ENCODE data around the gene CYP4A22. TPM values are rescaled to one million over a fixed set of nuclear protein-coding genes. Genes with fewer than 3 reads are reported as not detected.
"Not testable (repeated sequence)": the region's sequence is repeated elsewhere in the genome, so short reads cannot be mapped to it uniquely, and the experiment has no call there.

Gene CYP4A22
- total and polyA plus RNA-seq, 2 of the 4 experiments (the other 2 are of a cell fraction), result not detected

DNA sequence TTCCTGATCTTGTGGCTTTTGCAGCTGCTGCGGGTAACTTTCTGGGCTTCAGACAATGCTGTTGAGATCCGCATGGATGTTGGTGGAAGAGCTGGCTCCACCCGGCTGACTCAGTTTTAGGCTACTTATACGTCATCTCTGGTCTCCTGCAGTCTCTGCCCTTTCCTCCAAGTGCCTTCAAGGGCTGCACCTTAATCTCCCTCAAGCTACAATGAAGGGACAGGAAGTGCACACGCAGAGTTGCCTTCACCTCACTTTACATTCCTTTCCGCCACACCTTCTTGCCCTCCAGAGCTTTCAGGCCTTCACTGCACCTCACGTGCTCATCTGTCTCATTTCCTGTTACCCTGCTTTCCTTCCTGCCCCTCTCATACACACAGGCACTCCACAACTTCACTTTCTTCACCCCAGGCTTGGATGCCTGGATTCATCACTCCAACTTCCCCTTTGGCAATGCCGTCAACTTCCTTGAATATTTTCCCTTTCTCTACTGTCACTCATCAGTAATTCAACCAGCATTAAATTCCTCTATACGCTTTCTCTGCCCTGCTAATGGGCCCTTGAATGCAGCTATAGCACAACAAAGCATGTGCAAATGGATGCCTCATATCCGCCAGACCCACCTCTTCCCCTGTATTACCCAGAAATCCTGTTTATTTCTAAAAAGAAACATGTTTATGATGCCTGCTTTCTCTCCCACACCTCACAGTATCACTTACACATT is 29.2 kb upstream of the CYP4A22 start:
- POLR2A ChIA-PET (ENCODE audit: unreplicated experiment); H3K4me2 ChIP-seq (ENCODE audit: low read depth, low read length); H3K56ac ChIP-seq (ENCODE audit: extremely low read depth, insufficient read depth, low read length); intact Hi-C loops (cut with micrococcal nuclease); in situ Hi-C loops (cut with MboI; ENCODE audit: low sequenced_read_pairs); H4K91ac ChIP-seq (ENCODE audit: insufficient read depth, low read depth, low read length); H3K27ac ChIP-seq (ENCODE audit: insufficient read depth, low read length); H2BK15ac ChIP-seq (ENCODE audit: low read depth, low read length); H3K27me3 ChIP-seq (ENCODE audit: control insufficient read depth, insufficient read depth, low read length); ATAC-seq (ENCODE audit: low read depth); H3K36me3 ChIP-seq (ENCODE audit: control insufficient read depth, insufficient read depth, low read length); H2BK20ac ChIP-seq (ENCODE audit: low read depth, low read length); H2AFZ ChIP-seq (replicated peaks; ENCODE audit: low read length, poor library complexity); H3K4me3 ChIP-seq (ENCODE audit: insufficient read depth, low read depth, low read length); H3K9me1 ChIP-seq (ENCODE audit: insufficient read depth, low read length); H3K23ac ChIP-seq (ENCODE audit: low read depth, low read length); CTCF ChIA-PET; H2AK5ac ChIP-seq (ENCODE audit: low read depth, low read length); H3K14ac ChIP-seq (replicated peaks; ENCODE audit: low read depth, low read length); H4K8ac ChIP-seq (ENCODE audit: low read depth in 2 of 2, low read length in 2 of 2); H3K4me1 ChIP-seq (ENCODE audit: control insufficient read depth, insufficient read depth, low read length); H3K4ac ChIP-seq (ENCODE audit: low read depth, low read length); H4K5ac ChIP-seq (ENCODE audit: low read depth, low read length); H3K9ac ChIP-seq (ENCODE audit: low read depth, low read length); H3K79me1 ChIP-seq (ENCODE audit: low read depth in 1 of 2, low read length in 2 of 2); dilution Hi-C loops (cut with HindIII; ENCODE audit: low sequenced_read_pairs, unreplicated experiment); H2AK9ac ChIP-seq (replicated peaks; ENCODE audit: low read depth, low read length, poor library complexity); BruUV-seq (replicated peaks); H3K18ac ChIP-seq (ENCODE audit: low read depth, low read length); H3K9me3 ChIP-seq (ENCODE audit: control insufficient read depth, insufficient read depth, low read length); H2BK5ac ChIP-seq (ENCODE audit: low read depth, low read length, poor library complexity, severe bottlenecking); H4K20me1 ChIP-seq (ENCODE audit: insufficient read depth, low read length); H2BK120ac ChIP-seq (ENCODE audit: low read depth, low read length); DNase-seq: not testable (repeated sequence)
- no CpG with 5 or more reads among the region's 10 CpGs for WGBS, 2 experiments (ENCODE audit: extremely low coverage in 2 of 2, insufficient read length in 1 of 2)

DNA sequence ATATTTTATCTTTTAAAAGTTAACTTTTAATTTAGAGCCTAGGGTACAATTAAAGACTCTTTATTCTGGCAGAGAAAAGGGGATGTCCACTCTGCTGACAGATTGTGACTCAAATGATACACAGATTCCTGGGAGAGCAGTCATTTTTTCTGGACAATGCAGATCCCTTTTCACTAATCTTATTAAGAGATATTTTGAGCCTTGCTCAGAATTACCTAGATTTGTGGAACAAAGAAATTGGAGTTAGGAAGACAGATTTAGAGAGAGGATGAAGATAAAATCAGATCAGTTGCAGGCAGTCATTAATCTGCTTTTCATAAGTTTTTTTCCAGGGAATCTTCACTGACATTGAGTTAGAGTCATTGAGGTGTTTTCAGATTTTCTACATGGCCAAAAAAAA is 27.8 kb upstream of the CYP4A22 start:
- H3K79me1 ChIP-seq (ENCODE audit: low read depth in 1 of 2, low read length in 2 of 2); H3K27me3 ChIP-seq (ENCODE audit: control insufficient read depth, insufficient read depth, low read length); H3K23ac ChIP-seq (ENCODE audit: low read depth, low read length); H3K4me3 ChIP-seq (ENCODE audit: insufficient read depth, low read depth, low read length); in situ Hi-C loops (cut with MboI; ENCODE audit: low sequenced_read_pairs); CTCF ChIA-PET; H3K36me3 ChIP-seq (ENCODE audit: control insufficient read depth, insufficient read depth, low read length); POLR2A ChIA-PET (ENCODE audit: unreplicated experiment); ATAC-seq (ENCODE audit: low read depth); H4K5ac ChIP-seq (ENCODE audit: low read depth, low read length); H2AFZ ChIP-seq (replicated peaks; ENCODE audit: low read length, poor library complexity); H2BK15ac ChIP-seq (ENCODE audit: low read depth, low read length); H3K9me1 ChIP-seq (ENCODE audit: insufficient read depth, low read length); intact Hi-C loops (cut with micrococcal nuclease); H3K4me2 ChIP-seq (ENCODE audit: low read depth, low read length); H3K4me1 ChIP-seq (ENCODE audit: control insufficient read depth, insufficient read depth, low read length); H2BK20ac ChIP-seq (ENCODE audit: low read depth, low read length); H4K8ac ChIP-seq (ENCODE audit: low read depth in 2 of 2, low read length in 2 of 2); DNase-seq; H2BK5ac ChIP-seq (ENCODE audit: low read depth, low read length, poor library complexity, severe bottlenecking); H3K27ac ChIP-seq (ENCODE audit: insufficient read depth, low read length); H2BK120ac ChIP-seq (ENCODE audit: low read depth, low read length); BruUV-seq (replicated peaks); H3K9ac ChIP-seq (ENCODE audit: low read depth, low read length); dilution Hi-C loops (cut with HindIII; ENCODE audit: low sequenced_read_pairs, unreplicated experiment); H3K4ac ChIP-seq (ENCODE audit: low read depth, low read length); H3K18ac ChIP-seq (ENCODE audit: low read depth, low read length); H2AK9ac ChIP-seq (replicated peaks; ENCODE audit: low read depth, low read length, poor library complexity); H3K56ac ChIP-seq (ENCODE audit: extremely low read depth, insufficient read depth, low read length); H4K20me1 ChIP-seq (ENCODE audit: insufficient read depth, low read length); H3K14ac ChIP-seq (replicated peaks; ENCODE audit: low read depth, low read length); H2AK5ac ChIP-seq (ENCODE audit: low read depth, low read length); H4K91ac ChIP-seq (ENCODE audit: insufficient read depth, low read depth, low read length); H3K9me3 ChIP-seq (ENCODE audit: control insufficient read depth, insufficient read depth, low read length): not testable (repeated sequence)
